ENCODE data around the gene NOB1. TPM values are rescaled to one million over a fixed set of nuclear protein-coding genes. Genes with fewer than 3 reads are reported as not detected.

Gene NOB1
- total and polyA plus RNA-seq, 9 of the 15 experiments (the other 6 are each of a cell fraction or from before 2014, with no cell fraction given) = 42.4 to 148 (median 116) TPM

- Histone ChIP-seq H3K4me1 (replicated peaks in 1 of 2; ENCODE audit: control insufficient read depth in 2 of 2, insufficient read depth in 2 of 2, low read length in 2 of 2) (no peaks in the 10 kb centered on the region), H3K4me2 (ENCODE audit: insufficient read depth, low read length) (no peak overlapping the region), H3K4me3 (no peak overlapping the region), H2AFZ (ENCODE audit: low read depth, low read length) (no peak overlapping the region), H3K9ac (ENCODE audit: insufficient read depth in 1 of 2, low read depth in 2 of 2, low read length in 2 of 2) (no peak overlapping the region), H3K36me3 (ENCODE audit: control insufficient read depth, insufficient read depth, low read length) (peaks cover 66% of the 10 kb centered on the region), H3K27ac (ENCODE audit: extremely low read depth, low read depth, low read length) (no peak overlapping the region), H3K79me2 (ENCODE audit: control insufficient read depth, insufficient read depth, low read length) (no peaks in the 10 kb centered on the region), H3K9me1 (ENCODE audit: control insufficient read depth, insufficient read depth, low read length) (no peaks in the 10 kb centered on the region), H4K20me1 (replicated peaks; ENCODE audit: control insufficient read depth, insufficient read depth, low read length) (no peaks in the 10 kb centered on the region), H3K9me3 (replicated peaks; ENCODE audit: control insufficient read depth, insufficient read depth, low read depth, low read length) (no peaks in the 10 kb centered on the region), H3K27me3 (ENCODE audit: control insufficient read depth in 2 of 2, insufficient read depth in 2 of 2, low read length in 2 of 2) (no peaks in the 10 kb centered on the region)
- ChIA-PET POLR2A (interaction anchor here (0.5 to 1.7 kb wide), 3 partner anchors 27 to 167 kb away, joined by 3 to 6 read pairs (median 4); partner anchors contain the start of gene NQO1), CTCF (ENCODE audit: low intra/inter-chr PET ratio) (no interaction called here)
- BruUV-seq (replicated peaks) = no TSS peak
- in situ Hi-C loops (cut with MboI) = no loop called here
- DNase-seq (ENCODE audit: extremely low read depth in 1 of 4, low spot score in 3 of 4) (no peak), ATAC-seq (no peak), FAIRE-seq (no peak)
- intact Hi-C loops (cut with micrococcal nuclease) = loop anchor here (10.0 kb wide), 1 partner anchor 205 kb away; no protein-coding TSS in a partner anchor
- WGBS (ENCODE audit: insufficient coverage, low coverage, missing lambda C conversion rate) = 100% methylated on average over 1 of the region's 1 CpG
- TF ChIP-seq FOXJ2 (tag; IDR thresholded peaks at IDR 0.05) = no peak
- TF ChIP-seq NFRKB (IDR thresholded peaks at IDR 0.05; ENCODE audit: low read depth) = no peak
- TF ChIP-seq SNRNP70 (optimal IDR thresholded peaks at IDR 0.05; ENCODE audit: low read depth, low read length) = no peak
- TF ChIP-seq CSDE1 (IDR thresholded peaks at IDR 0.05) = no peak
- TF ChIP-seq ZBTB8A (IDR thresholded peaks at IDR 0.05; ENCODE audit: partially characterized antibody) = no peak
- 0 out of 2 replicates have a peak, but pooled peaks have one; percentile 15 for TF ChIP-seq ZNF512 (tag; IDR thresholded peaks at IDR 0.05)
- TF ChIP-seq, protein P1, sequence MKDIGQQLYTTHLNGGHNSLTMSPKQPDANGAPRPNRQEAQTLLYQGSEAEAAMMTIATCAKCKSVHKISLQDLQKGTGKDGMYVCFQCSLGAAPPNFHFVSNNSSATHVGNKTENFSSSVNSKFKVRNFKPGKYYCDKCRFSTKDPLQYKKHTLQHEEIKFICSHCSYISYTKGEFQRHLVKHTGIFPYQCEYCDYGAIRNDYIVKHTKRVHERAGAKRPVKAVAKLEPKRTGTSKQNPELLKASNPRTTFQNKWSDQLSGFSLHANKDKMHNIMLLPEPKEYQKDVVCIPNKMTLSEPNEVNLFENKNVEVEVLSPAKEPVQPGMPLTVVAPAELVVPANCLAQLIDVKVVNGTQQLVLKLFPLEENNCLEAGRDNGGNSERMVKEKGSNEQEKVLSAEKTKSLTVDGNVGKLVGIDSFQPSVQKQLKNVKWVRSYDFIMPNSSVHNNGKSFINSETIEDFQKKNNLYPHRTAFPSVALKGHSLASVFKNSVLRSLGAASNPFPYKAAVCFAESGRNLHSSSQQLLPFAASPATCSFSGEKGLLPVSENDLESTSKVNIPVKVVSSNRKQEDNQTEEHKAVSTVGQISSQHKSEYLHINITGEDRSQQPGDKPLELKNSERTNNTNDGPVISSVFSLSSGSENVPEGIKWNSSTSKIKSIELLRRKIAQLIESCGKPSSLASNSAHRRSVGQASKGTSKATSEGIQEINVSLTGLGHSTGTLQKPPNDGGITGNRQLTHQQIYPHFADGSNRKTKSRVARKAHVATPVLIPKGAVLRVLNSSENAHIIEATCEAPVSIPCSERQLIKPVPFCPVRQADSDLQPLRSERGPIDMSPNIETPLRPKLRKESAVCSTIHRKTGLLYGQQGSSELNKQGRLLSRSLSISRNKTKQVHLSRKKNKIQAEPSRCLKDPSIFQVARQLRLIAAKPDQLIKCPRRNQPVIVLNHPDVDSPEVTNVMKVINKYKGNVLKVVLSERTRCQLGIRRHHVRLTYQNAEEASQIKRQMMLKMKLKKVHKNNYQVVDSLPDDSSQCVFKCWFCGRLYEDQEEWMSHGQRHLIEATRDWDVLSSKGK (CRISPR knock-in tag; IDR thresholded peaks at IDR 0.05) = no peak
- TF ChIP-seq, protein P2, sequence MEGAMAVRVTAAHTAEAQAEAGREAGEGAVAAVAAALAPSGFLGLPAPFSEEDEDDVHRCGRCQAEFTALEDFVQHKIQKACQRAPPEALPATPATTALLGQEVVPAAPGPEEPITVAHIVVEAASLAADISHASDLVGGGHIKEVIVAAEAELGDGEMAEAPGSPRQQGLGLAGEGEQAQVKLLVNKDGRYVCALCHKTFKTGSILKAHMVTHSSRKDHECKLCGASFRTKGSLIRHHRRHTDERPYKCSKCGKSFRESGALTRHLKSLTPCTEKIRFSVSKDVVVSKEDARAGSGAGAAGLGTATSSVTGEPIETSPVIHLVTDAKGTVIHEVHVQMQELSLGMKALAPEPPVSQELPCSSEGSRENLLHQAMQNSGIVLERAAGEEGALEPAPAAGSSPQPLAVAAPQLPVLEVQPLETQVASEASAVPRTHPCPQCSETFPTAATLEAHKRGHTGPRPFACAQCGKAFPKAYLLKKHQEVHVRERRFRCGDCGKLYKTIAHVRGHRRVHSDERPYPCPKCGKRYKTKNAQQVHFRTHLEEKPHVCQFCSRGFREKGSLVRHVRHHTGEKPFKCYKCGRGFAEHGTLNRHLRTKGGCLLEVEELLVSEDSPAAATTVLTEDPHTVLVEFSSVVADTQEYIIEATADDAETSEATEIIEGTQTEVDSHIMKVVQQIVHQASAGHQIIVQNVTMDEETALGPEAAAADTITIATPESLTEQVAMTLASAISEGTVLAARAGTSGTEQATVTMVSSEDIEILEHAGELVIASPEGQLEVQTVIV (CRISPR knock-in tag; IDR thresholded peaks at IDR 0.05; ENCODE audit: borderline replicate concordance) = no peak
- no peak for TF ChIP-seq ZKSCAN1 (IDR thresholded peaks at IDR 0.05; ENCODE audit: low read depth, low read length)
- no peak for TF ChIP-seq ZBTB49 (CRISPR knock-in tag; IDR thresholded peaks at IDR 0.05; ENCODE audit: borderline replicate concordance)
Measured at GRCh38 chr16:69699915-69700314, 54.8 kb downstream of the NOB1 start.

All from K562 (cell line).